ENCODE results near the gene ARRDC1. TPM values are rescaled to one million over a fixed set of nuclear protein-coding genes. Genes with fewer than 3 reads are reported as not detected.

The ARRDC1 gene
- total RNA-seq, 5 donors from 2014 or later (not counting 1 experiment from before 2014, with no cell fraction given) = 54.7 to 123 (median 103) TPM

GRCh38 chr9:137640862-137641261, 35.4 kb downstream of the ARRDC1 start:
- H3K27me3 ChIP-seq (replicated peaks in 1 of 2; ENCODE audit: control insufficient read depth in 2 of 2, extremely low read depth in 1 of 2, insufficient read depth in 2 of 2, low read length in 1 of 2) = no peaks in the 10 kb centered on the region
- ChIA-PET CTCF (interaction anchor here in 1 of 2 donors (1.0 kb wide), 1 partner anchor 12 kb away, joined by 4 read pairs; no protein-coding TSS in a partner anchor), POLR2A (interaction anchor here in 1 of 2 donors (0.5 kb wide), 1 partner anchor 106 kb away, joined by 7 read pairs; no protein-coding TSS in a partner anchor)
- Mint-ChIP-seq H3K36me3 (peaks cover 18% of the 10 kb centered on the region), H3K4me3 (peak overlapping the region in 1 of 3 donors; percentile 16), H3K4me1 (peaks cover 58 to 62% (median 62%) of the 10 kb centered on the region in 3 donors), H3K27me3 (no peaks in the 10 kb centered on the region), H3K27ac (peak overlapping the region; percentile 15 to 96), H3K9me3 (no peaks in the 10 kb centered on the region)
- peaks cover 11 to 13% of the 10 kb centered on the region in 2 donors for H3K36me3 ChIP-seq (ENCODE audit: control insufficient read depth in 2 of 2, extremely low read depth in 1 of 2, insufficient read depth in 1 of 2, low read length in 1 of 2)
- H3K9me3 ChIP-seq = no peaks in the 10 kb centered on the region
- H3K4me3 ChIP-seq (ENCODE audit: control insufficient read depth in 1 of 2, extremely low read depth in 1 of 2, low read length in 1 of 2) = no peak overlapping the region
- H3K4me1 ChIP-seq (ENCODE audit: control insufficient read depth in 1 of 2, extremely low read depth in 1 of 2, insufficient read depth in 2 of 2, low read length in 2 of 2) = peaks cover 7 to 31% of the 10 kb centered on the region in 2 experiments
- 100% methylated on average over 2 of the region's 5 CpGs for WGBS (ENCODE audit: insufficient coverage)
- DNase-seq (no peak), ATAC-seq (replicated peaks in 1 of 4) (no peak)
- no peak overlapping the region for H3K27ac ChIP-seq (ENCODE audit: low read length)

DNA sequence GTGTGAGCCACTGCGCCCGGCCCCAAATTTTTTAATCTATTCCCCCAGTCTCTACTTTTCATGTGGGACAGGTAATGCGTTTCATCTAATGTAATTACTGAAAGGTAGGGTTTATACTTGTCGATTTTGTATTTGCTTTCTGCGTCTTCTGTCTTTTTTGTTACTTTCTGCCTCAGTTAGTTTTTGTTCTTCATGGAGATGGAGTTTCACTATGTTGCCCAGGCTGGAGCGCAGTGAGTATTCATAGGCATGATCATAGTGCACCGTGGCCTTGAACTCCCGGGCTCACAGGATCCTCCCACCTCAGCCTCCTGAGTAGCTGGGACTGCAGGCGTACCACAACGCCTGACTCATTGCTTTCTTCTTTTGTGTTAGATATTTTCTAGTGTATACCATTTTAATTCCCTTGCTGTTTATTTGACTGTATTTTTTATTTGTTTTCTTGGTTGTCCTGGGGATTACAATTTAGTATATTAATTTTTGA, 36.7 kb downstream of the ARRDC1 start:
- Histone ChIP-seq H3K4me1 (ENCODE audit: control insufficient read depth in 1 of 2, extremely low read depth in 1 of 2, insufficient read depth in 2 of 2, low read length in 2 of 2) (peaks cover 6 to 40% of the 10 kb centered on the region in 2 experiments), H3K36me3 (ENCODE audit: control insufficient read depth in 2 of 2, extremely low read depth in 1 of 2, insufficient read depth in 1 of 2, low read length in 1 of 2) (peaks cover 13 to 14% of the 10 kb centered on the region in 2 donors), H3K27me3 (replicated peaks in 1 of 2; ENCODE audit: control insufficient read depth in 2 of 2, extremely low read depth in 1 of 2, insufficient read depth in 2 of 2, low read length in 1 of 2) (no peaks in the 10 kb centered on the region), H3K9me3 (no peaks in the 10 kb centered on the region), H3K4me3 (ENCODE audit: control insufficient read depth in 1 of 2, extremely low read depth in 1 of 2, low read length in 1 of 2) (no peak overlapping the region), H3K27ac (ENCODE audit: low read length) (no peak overlapping the region)
- CTCF ChIA-PET = no interaction called here
- H3K9me3 Mint-ChIP-seq = no peaks in the 10 kb centered on the region
- 90% methylated on average over 2 of the region's 10 CpGs for WGBS (ENCODE audit: insufficient coverage)
- ATAC-seq (replicated peaks in 1 of 4) = no peak
- no peak overlapping the region for H3K4me3 Mint-ChIP-seq
- peaks cover 24% of the 10 kb centered on the region for H3K36me3 Mint-ChIP-seq
- DNase-seq = no peak
- peaks cover 66 to 70% (median 67%) of the 10 kb centered on the region in 3 donors for H3K4me1 Mint-ChIP-seq
- H3K27me3 Mint-ChIP-seq = no peaks in the 10 kb centered on the region
- no peak overlapping the region for H3K27ac Mint-ChIP-seq
- POLR2A ChIA-PET = no interaction called here

GRCh38 chr9:137642892-137643291, 37.4 kb downstream of the ARRDC1 start:
- no peak overlapping the region for H3K27ac Mint-ChIP-seq
- H3K4me1 Mint-ChIP-seq = peaks cover 67 to 72% (median 68%) of the 10 kb centered on the region in 3 donors
- Histone ChIP-seq H3K4me1 (ENCODE audit: control insufficient read depth in 1 of 2, extremely low read depth in 1 of 2, insufficient read depth in 2 of 2, low read length in 2 of 2) (peaks cover 8 to 46% of the 10 kb centered on the region in 2 experiments), H3K4me3 (ENCODE audit: control insufficient read depth in 1 of 2, extremely low read depth in 1 of 2, low read length in 1 of 2) (no peak overlapping the region), H3K27me3 (replicated peaks in 1 of 2; ENCODE audit: control insufficient read depth in 2 of 2, extremely low read depth in 1 of 2, insufficient read depth in 2 of 2, low read length in 1 of 2) (no peaks in the 10 kb centered on the region), H3K27ac (ENCODE audit: low read length) (no peak overlapping the region), H3K36me3 (ENCODE audit: control insufficient read depth in 2 of 2, extremely low read depth in 1 of 2, insufficient read depth in 1 of 2, low read length in 1 of 2) (peaks cover 12 to 14% of the 10 kb centered on the region in 2 donors), H3K9me3 (no peaks in the 10 kb centered on the region)
- CTCF ChIA-PET = no interaction called here
- H3K36me3 Mint-ChIP-seq = peaks cover 26% of the 10 kb centered on the region
- no peaks in the 10 kb centered on the region for H3K9me3 Mint-ChIP-seq
- 100% methylated on average over 1 of the region's 5 CpGs for WGBS (ENCODE audit: insufficient coverage)
- ATAC-seq (replicated peaks in 1 of 4) (no peak), DNase-seq (no peak)
- H3K27me3 Mint-ChIP-seq = no peaks in the 10 kb centered on the region
- POLR2A ChIA-PET = interaction anchor here in 1 of 2 donors (0.7 kb wide), 1 partner anchor 123 kb away, joined by 6 read pairs; no protein-coding TSS in a partner anchor
- no peak overlapping the region for H3K4me3 Mint-ChIP-seq

- Histone ChIP-seq H3K27ac (ENCODE audit: low read length) (no peak overlapping the region), H3K27me3 (replicated peaks in 1 of 2; ENCODE audit: control insufficient read depth in 2 of 2, extremely low read depth in 1 of 2, insufficient read depth in 2 of 2, low read length in 1 of 2) (no peaks in the 10 kb centered on the region), H3K4me3 (ENCODE audit: control insufficient read depth in 1 of 2, extremely low read depth in 1 of 2, low read length in 1 of 2) (no peak overlapping the region), H3K36me3 (ENCODE audit: control insufficient read depth in 2 of 2, extremely low read depth in 1 of 2, insufficient read depth in 1 of 2, low read length in 1 of 2) (peaks cover 11 to 19% of the 10 kb centered on the region in 2 donors), H3K9me3 (no peaks in the 10 kb centered on the region), H3K4me1 (ENCODE audit: control insufficient read depth in 1 of 2, extremely low read depth in 1 of 2, insufficient read depth in 2 of 2, low read length in 2 of 2) (peaks cover 5 to 38% of the 10 kb centered on the region in 2 experiments)
- no peaks in the 10 kb centered on the region for H3K9me3 Mint-ChIP-seq
- ChIA-PET POLR2A (no interaction called here), CTCF (no interaction called here)
- ATAC-seq (replicated peaks in 1 of 4) = no peak
- no peak overlapping the region for H3K4me3 Mint-ChIP-seq
- H3K4me1 Mint-ChIP-seq = peaks cover 62 to 68% (median 66%) of the 10 kb centered on the region in 3 donors
- no peaks in the 10 kb centered on the region for H3K27me3 Mint-ChIP-seq
- DNase-seq = no peak
- H3K36me3 Mint-ChIP-seq = peaks cover 32% of the 10 kb centered on the region
- 95% methylated on average over 9 of the region's 14 CpGs for WGBS (ENCODE audit: insufficient coverage)
- H3K27ac Mint-ChIP-seq = no peak overlapping the region
Measured at GRCh38 chr9:137643921-137644320, 38.4 kb downstream of the ARRDC1 start.

DNA sequence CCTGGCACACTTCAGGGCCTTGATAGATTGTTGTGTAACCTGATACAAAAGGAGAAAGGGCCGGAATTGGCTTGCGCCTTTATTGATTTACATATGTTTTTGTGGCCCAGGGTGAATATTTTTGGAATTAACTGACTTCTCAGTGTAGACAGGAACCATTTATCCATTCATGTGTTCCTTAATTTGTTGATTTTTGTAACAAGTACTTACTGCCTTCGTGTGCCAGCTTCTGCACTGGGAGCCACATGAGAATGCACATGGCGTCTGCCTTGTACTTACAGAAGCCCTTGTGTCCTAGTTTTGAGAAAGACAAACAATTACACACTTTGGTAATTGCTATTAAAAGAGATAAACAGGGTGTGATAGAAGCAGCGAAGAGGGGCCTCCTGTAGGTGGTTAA, 39.7 kb downstream of the ARRDC1 start:
- H3K27me3 ChIP-seq (replicated peaks in 1 of 2; ENCODE audit: control insufficient read depth in 2 of 2, extremely low read depth in 1 of 2, insufficient read depth in 2 of 2, low read length in 1 of 2) = no peaks in the 10 kb centered on the region
- Mint-ChIP-seq H3K4me3 (no peak overlapping the region), H3K27me3 (no peaks in the 10 kb centered on the region), H3K9me3 (no peaks in the 10 kb centered on the region), H3K4me1 (peaks cover 60 to 68% (median 65%) of the 10 kb centered on the region in 3 donors), H3K27ac (no peak overlapping the region), H3K36me3 (peaks cover 34% of the 10 kb centered on the region)
- WGBS (ENCODE audit: insufficient coverage) = 92% methylated on average over 2 of the region's 5 CpGs
- no peak for ATAC-seq (replicated peaks in 1 of 4)
- POLR2A ChIA-PET = no interaction called here
- H3K4me3 ChIP-seq (ENCODE audit: control insufficient read depth in 1 of 2, extremely low read depth in 1 of 2, low read length in 1 of 2) = no peak overlapping the region
- no peaks in the 10 kb centered on the region for H3K9me3 ChIP-seq
- CTCF ChIA-PET = no interaction called here
- peaks cover 3 to 38% of the 10 kb centered on the region in 2 experiments for H3K4me1 ChIP-seq (ENCODE audit: control insufficient read depth in 1 of 2, extremely low read depth in 1 of 2, insufficient read depth in 2 of 2, low read length in 2 of 2)
- no peak overlapping the region for H3K27ac ChIP-seq (ENCODE audit: low read length)
- H3K36me3 ChIP-seq (ENCODE audit: control insufficient read depth in 2 of 2, extremely low read depth in 1 of 2, insufficient read depth in 1 of 2, low read length in 1 of 2) = peaks cover 14 to 20% of the 10 kb centered on the region in 2 donors
- DNase-seq = no peak

GRCh38 chr9:137646341-137646740, 40.9 kb downstream of the ARRDC1 start:
- H3K27ac ChIP-seq (ENCODE audit: low read length) = no peak overlapping the region
- ATAC-seq (replicated peaks in 1 of 4) (no peak), DNase-seq (no peak)
- H3K4me3 ChIP-seq (ENCODE audit: control insufficient read depth in 1 of 2, extremely low read depth in 1 of 2, low read length in 1 of 2) = no peak overlapping the region
- CTCF ChIA-PET = no interaction called here
- H3K36me3 ChIP-seq (ENCODE audit: control insufficient read depth in 2 of 2, extremely low read depth in 1 of 2, insufficient read depth in 1 of 2, low read length in 1 of 2) = peaks cover 14 to 22% of the 10 kb centered on the region in 2 donors
- WGBS (ENCODE audit: insufficient coverage) = 100% methylated on average over 8 of the region's 13 CpGs
- POLR2A ChIA-PET = no interaction called here
- no peaks in the 10 kb centered on the region for H3K27me3 Mint-ChIP-seq
- H3K4me1 ChIP-seq (ENCODE audit: control insufficient read depth in 1 of 2, extremely low read depth in 1 of 2, insufficient read depth in 2 of 2, low read length in 2 of 2) = peaks cover 3 to 40% of the 10 kb centered on the region in 2 experiments
- peak overlapping the region in 1 of 3 donors; percentile 31 for H3K4me3 Mint-ChIP-seq
- no peaks in the 10 kb centered on the region for H3K9me3 Mint-ChIP-seq
- no peaks in the 10 kb centered on the region for H3K27me3 ChIP-seq (replicated peaks in 1 of 2; ENCODE audit: control insufficient read depth in 2 of 2, extremely low read depth in 1 of 2, insufficient read depth in 2 of 2, low read length in 1 of 2)
- no peaks in the 10 kb centered on the region for H3K9me3 ChIP-seq
- H3K27ac Mint-ChIP-seq = peak overlapping the region in 1 of 2 donors; percentile 52
- H3K36me3 Mint-ChIP-seq = peaks cover 37% of the 10 kb centered on the region
- peaks cover 53 to 62% (median 61%) of the 10 kb centered on the region in 3 donors for H3K4me1 Mint-ChIP-seq

Data from T-cell (primary cell).